ENCODE data around the gene TRPM2. TPM values are rescaled to one million over a fixed set of nuclear protein-coding genes. Genes with fewer than 3 reads are reported as not detected.
"Not testable (repeated sequence)": the region's sequence is repeated elsewhere in the genome, so short reads cannot be mapped to it uniquely, and the experiment has no call there.

Gene TRPM2
- total RNA-seq, 2 experiments from 2014 or later = 2.6 to 3.7 TPM

- POLR2A ChIA-PET = interaction anchor here (0.6 kb wide), 1 partner anchor 234 kb away, joined by 3 read pairs; the partner anchor contains the start of gene KRTAP10-10
- CTCF ChIA-PET = no interaction called here
- intact Hi-C loops (cut with micrococcal nuclease) = no loop called here
These were observed 49.1 kb downstream of the TRPM2 start for GRCh38 chr21:44402323-44403105.

GRCh38 chr21:44403106-44404020 lies 49.9 kb downstream of the TRPM2 start:
- Mint-ChIP-seq H3K27me3 (no peaks in the 10 kb centered on the region), H3K4me1 (ENCODE audit: low read depth) (peaks cover 7% of the 10 kb centered on the region), H3K9me3 (peaks cover 2% of the 10 kb centered on the region), H3K27ac (no peak overlapping the region), H3K4me3 (no peak overlapping the region), H3K36me3 (ENCODE audit: low read depth) (peaks cover 3% of the 10 kb centered on the region)
- ATAC-seq = no peak
- POLR2A ChIA-PET = interaction anchor here (0.6 kb wide), 1 partner anchor 234 kb away, joined by 3 read pairs; the partner anchor contains the start of gene KRTAP10-10
- TF ChIP-seq, protein P1, sequence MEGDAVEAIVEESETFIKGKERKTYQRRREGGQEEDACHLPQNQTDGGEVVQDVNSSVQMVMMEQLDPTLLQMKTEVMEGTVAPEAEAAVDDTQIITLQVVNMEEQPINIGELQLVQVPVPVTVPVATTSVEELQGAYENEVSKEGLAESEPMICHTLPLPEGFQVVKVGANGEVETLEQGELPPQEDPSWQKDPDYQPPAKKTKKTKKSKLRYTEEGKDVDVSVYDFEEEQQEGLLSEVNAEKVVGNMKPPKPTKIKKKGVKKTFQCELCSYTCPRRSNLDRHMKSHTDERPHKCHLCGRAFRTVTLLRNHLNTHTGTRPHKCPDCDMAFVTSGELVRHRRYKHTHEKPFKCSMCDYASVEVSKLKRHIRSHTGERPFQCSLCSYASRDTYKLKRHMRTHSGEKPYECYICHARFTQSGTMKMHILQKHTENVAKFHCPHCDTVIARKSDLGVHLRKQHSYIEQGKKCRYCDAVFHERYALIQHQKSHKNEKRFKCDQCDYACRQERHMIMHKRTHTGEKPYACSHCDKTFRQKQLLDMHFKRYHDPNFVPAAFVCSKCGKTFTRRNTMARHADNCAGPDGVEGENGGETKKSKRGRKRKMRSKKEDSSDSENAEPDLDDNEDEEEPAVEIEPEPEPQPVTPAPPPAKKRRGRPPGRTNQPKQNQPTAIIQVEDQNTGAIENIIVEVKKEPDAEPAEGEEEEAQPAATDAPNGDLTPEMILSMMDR (IDR thresholded peaks at IDR 0.05) = no peak
- CTCF ChIA-PET = no interaction called here
- DNase-seq = no peak
- intact Hi-C loops (cut with micrococcal nuclease) = no loop called here

More at GRCh38 chr21:44402323-44403105, 49.1 kb downstream of the TRPM2 start:
- Mint-ChIP-seq H3K4me1 (ENCODE audit: low read depth) (peaks cover 6% of the 10 kb centered on the region), H3K4me3 (no peak overlapping the region), H3K36me3 (ENCODE audit: low read depth) (peaks cover 3% of the 10 kb centered on the region), H3K9me3 (peaks cover 2% of the 10 kb centered on the region), H3K27ac (no peak overlapping the region), H3K27me3 (no peaks in the 10 kb centered on the region)
- DNase-seq (no peak), ATAC-seq (no peak)
- TF ChIP-seq, protein P1 (IDR thresholded peaks at IDR 0.05) = no peak

- H3K36me3 Mint-ChIP-seq (ENCODE audit: low read depth); H3K27me3 Mint-ChIP-seq; H3K9me3 Mint-ChIP-seq; intact Hi-C loops (cut with micrococcal nuclease); H3K4me3 Mint-ChIP-seq; H3K27ac Mint-ChIP-seq; CTCF ChIA-PET; DNase-seq; POLR2A ChIA-PET; H3K4me1 Mint-ChIP-seq (ENCODE audit: low read depth); ATAC-seq: not testable (repeated sequence)
These were observed 51.1 kb downstream of the TRPM2 start for GRCh38 chr21:44404482-44404881.

GRCh38 chr21:44405091-44405947 lies 51.9 kb downstream of the TRPM2 start:
- no peak for ATAC-seq
- intact Hi-C loops (cut with micrococcal nuclease) = no loop called here
- Mint-ChIP-seq H3K9me3 (peaks cover 2% of the 10 kb centered on the region), H3K4me3 (no peak overlapping the region), H3K4me1 (ENCODE audit: low read depth) (peaks cover 7% of the 10 kb centered on the region), H3K36me3 (ENCODE audit: low read depth) (peaks cover 3% of the 10 kb centered on the region), H3K27me3 (no peaks in the 10 kb centered on the region), H3K27ac (no peak overlapping the region)
- ChIA-PET CTCF (no interaction called here), POLR2A (no interaction called here)
- no peak for DNase-seq
- TF ChIP-seq, protein P1 (IDR thresholded peaks at IDR 0.05) = no peak
